Endodermal cell (in vitro differentiated cells): ENCODE measurements around the gene INTS11. TPM values are rescaled to one million over a fixed set of nuclear protein-coding genes. Genes with fewer than 3 reads are reported as not detected.

Experiments used
- DNase-seq: peaks from one replicate; pipeline ENCODE4 v3.0.0-alpha.2; 2017
- H3K27ac ChIP-seq: 2 replicates; pipeline ENCODE4 v1.5.1; 2013; ENCODE audit warnings: mild to moderate bottlenecking, low read depth, low read length, moderate library complexity
- H3K27me3 ChIP-seq: 2 replicates; pipeline ENCODE4 v1.6.1; 2013; ENCODE audit warnings: mild to moderate bottlenecking, low read length, moderate library complexity; ENCODE audit not compliant: insufficient read depth, control insufficient read depth, poor library complexity, severe bottlenecking
- H3K36me3 ChIP-seq: 2 replicates; pipeline ENCODE4 v1.7.0; 2013; ENCODE audit warnings: mild to moderate bottlenecking, low read length, moderate library complexity; ENCODE audit not compliant: control insufficient read depth, insufficient read depth
- H3K4me1 ChIP-seq: one replicate; pipeline ENCODE4 v1.7.0; 2013; ENCODE audit warnings: low read length; ENCODE audit not compliant: control insufficient read depth, insufficient read depth
- H3K4me3 ChIP-seq: 2 replicates; pipeline ENCODE4 v1.5.1; 2013; ENCODE audit warnings: mild to moderate bottlenecking, low read length, moderate library complexity
- H3K9ac ChIP-seq: 2 replicates; pipeline ENCODE4 v1.6.1; 2013; ENCODE audit warnings: mild to moderate bottlenecking, low read length, moderate library complexity; ENCODE audit not compliant: poor library complexity, severe bottlenecking; ENCODE audit errors: extremely low read depth
- H3K9me3 ChIP-seq: 2 replicates; pipeline ENCODE4 v1.6.1; 2013; ENCODE audit warnings: mild to moderate bottlenecking, low read length, moderate library complexity; ENCODE audit not compliant: control insufficient read depth
- H3K27ac Mint-ChIP-seq: 2 replicates; pipeline ENCODE4 v1.8.0; 2020; ENCODE audit warnings: mixed read lengths
- H3K27me3 Mint-ChIP-seq: 2 replicates; pipeline ENCODE4 v1.8.0; 2021; ENCODE audit warnings: mild to moderate bottlenecking, mixed read lengths; ENCODE audit not compliant: insufficient read depth
- H3K36me3 Mint-ChIP-seq: 2 replicates; pipeline ENCODE4 v1.8.0; 2020; ENCODE audit warnings: low read depth, mixed read lengths
- H3K4me1 Mint-ChIP-seq: 2 replicates; pipeline ENCODE4 v1.8.0; 2020; ENCODE audit warnings: mixed read lengths
- H3K4me3 Mint-ChIP-seq: 2 replicates; pipeline ENCODE4 v1.8.0; 2020; ENCODE audit warnings: mild to moderate bottlenecking, moderate library complexity, mixed read lengths
- H3K9me3 Mint-ChIP-seq: 2 replicates; pipeline ENCODE4 v1.8.0; 2020; ENCODE audit warnings: mild to moderate bottlenecking, mixed read lengths
- CTCF ChIP-seq: fragments of 200-600 bp; sonication (generic); conservative IDR thresholded peaks from 2 replicates; pipeline ENCODE4 v1.5.0; 2021; ENCODE audit warnings: antibody characterized with exemption, mild to moderate bottlenecking
- WGBS, 2 experiments: methylation state at CpG; one replicate each; pipeline versions ENCODE4 v1.1.5 to v1.1.7; 2013; ENCODE audit warnings: missing lambda C conversion rate in 2 of 2, mixed read lengths in 1 of 2; ENCODE audit not compliant: insufficient coverage in 1 of 2, insufficient read length in 1 of 2; 5-methylcytosine and 5-hydroxymethylcytosine counted together
- total RNA-seq, 2 donors: library from RNA; stranded (reverse); fragmentation: NEBNext Ultra II Directional in 1 of 2; extraction: Animal tissue kit (Norgen Biotek cat#: 25700) in 1 of 2; gene quantifications; 2 replicates in 1 of 2; 3 replicates in 1 of 2; pipeline ENCODE4 v1.2.1, GENCODE V29; 2021

Gene INTS11
- total RNA-seq, 2 donors from 2014 or later, result 146 to 153 TPM

GRCh38 chr1:1342061-1342562, 17.7 kb upstream of the INTS11 start:
- Mint-ChIP-seq H3K9me3 (no peaks in the 10 kb centered on the region), H3K4me3 (no peak overlapping the region), H3K4me1 (no peaks in the 10 kb centered on the region), H3K27ac (no peak overlapping the region), H3K36me3 (peaks cover 22% of the 10 kb centered on the region), H3K27me3 (no peaks in the 10 kb centered on the region)
- Histone ChIP-seq H3K36me3 (peaks cover 19% of the 10 kb centered on the region), H3K27ac (no peak overlapping the region), H3K4me1 (no peaks in the 10 kb centered on the region), H3K27me3 (no peaks in the 10 kb centered on the region), H3K4me3 (no peak overlapping the region), H3K9ac (no peak overlapping the region), H3K9me3 (no peaks in the 10 kb centered on the region)
- WGBS, 2 experiments, result 94 to 96% methylated on average over 14 to 28 of the region's 28 CpGs
- no peak for DNase-seq
- TF ChIP-seq CTCF, result no peak

GRCh38 chr1:1341549-1342021, 17.1 kb upstream of the INTS11 start:
- no peaks in the 10 kb centered on the region for H3K27me3 ChIP-seq
- H3K36me3 Mint-ChIP-seq, result peaks cover 22% of the 10 kb centered on the region
- H3K4me1 Mint-ChIP-seq, result no peaks in the 10 kb centered on the region
- no peaks in the 10 kb centered on the region for H3K27me3 Mint-ChIP-seq
- H3K9ac ChIP-seq, result no peak overlapping the region
- no peak for DNase-seq
- 96 to 98% methylated on average over 13 to 17 of the region's 17 CpGs for WGBS, 2 experiments
- no peaks in the 10 kb centered on the region for H3K9me3 Mint-ChIP-seq
- TF ChIP-seq CTCF, result no peak
- H3K27ac ChIP-seq, result no peak overlapping the region
- no peaks in the 10 kb centered on the region for H3K4me1 ChIP-seq
- no peak overlapping the region for H3K4me3 Mint-ChIP-seq
- H3K27ac Mint-ChIP-seq, result no peak overlapping the region
- H3K9me3 ChIP-seq, result no peaks in the 10 kb centered on the region
- no peak overlapping the region for H3K4me3 ChIP-seq
- H3K36me3 ChIP-seq, result peaks cover 19% of the 10 kb centered on the region

- peaks cover 19% of the 10 kb centered on the region for H3K36me3 ChIP-seq
- Mint-ChIP-seq H3K4me1 (no peaks in the 10 kb centered on the region), H3K27me3 (no peaks in the 10 kb centered on the region), H3K36me3 (peaks cover 22% of the 10 kb centered on the region), H3K9me3 (no peaks in the 10 kb centered on the region), H3K4me3 (no peak overlapping the region), H3K27ac (no peak overlapping the region)
- no peaks in the 10 kb centered on the region for H3K9me3 ChIP-seq
- no peak overlapping the region for H3K4me3 ChIP-seq
- no peak for TF ChIP-seq CTCF
- no peaks in the 10 kb centered on the region for H3K4me1 ChIP-seq
- H3K27me3 ChIP-seq, result no peaks in the 10 kb centered on the region
- no peak for DNase-seq
- WGBS, 2 experiments, result 93 to 94% methylated on average over 29 to 36 of the region's 36 CpGs
- H3K27ac ChIP-seq, result no peak overlapping the region
- H3K9ac ChIP-seq, result no peak overlapping the region
Observed at GRCh38 chr1:1340791-1341548, 16.5 kb upstream of the INTS11 start.
